Heart right ventricle (tissue), 16 donors: ENCODE measurements around the gene SYCE1. TPM values are rescaled to one million over a fixed set of nuclear protein-coding genes. Genes with fewer than 3 reads are reported as not detected.
"Not testable (repeated sequence)": the region's sequence is repeated elsewhere in the genome, so short reads cannot be mapped to it uniquely, and the experiment has no call there.

Experiments
- ATAC-seq, 8 donors: fragments of 200-7000 bp; cut with Tn5 transposase; one replicate each; pipeline ENCODE4 v1.9.1; 2020; ENCODE audit warnings: mild to moderate bottlenecking in 8 of 8, moderate library complexity in 8 of 8, moderate number of reproducible peaks in 1 of 8
- DNase-seq, 2 donors: peaks; one replicate each; pipeline ENCODE4 v3.0.0-alpha.2; 2020
- H3K27ac ChIP-seq, 10 donors: fragments of 200-600 bp; sonication (generic) in 2 of 10; one replicate each; pipeline versions ENCODE4 v1.5.0 to v1.8.0; 2020 to 2022; ENCODE audit warnings: mild to moderate bottlenecking in 3 of 10
- H3K27me3 ChIP-seq, 7 donors: fragments of 200-600 bp; one replicate each; pipeline ENCODE4 v1.8.0; 2021 to 2022; ENCODE audit warnings: mild to moderate bottlenecking in 2 of 7
- H3K36me3 ChIP-seq, 9 donors: fragments of 200-600 bp; sonication (generic) in 1 of 9; one replicate each; pipeline versions ENCODE4 v1.5.0 to v1.8.0; 2020 to 2022; ENCODE audit warnings: mild to moderate bottlenecking in 2 of 9
- H3K4me1 ChIP-seq, 9 donors: fragments of 200-600 bp; sonication (generic) in 1 of 9; one replicate each; pipeline versions ENCODE4 v1.5.0 to v1.8.0; 2020 to 2022; ENCODE audit warnings: mild to moderate bottlenecking in 4 of 9
- H3K4me3 ChIP-seq, 10 donors: fragments of 200-600 bp; sonication (generic) in 2 of 10; one replicate each; pipeline versions ENCODE4 v1.5.0 to v1.8.0; 2020 to 2022; ENCODE audit warnings: mild to moderate bottlenecking in 7 of 10, moderate library complexity in 2 of 10
- H3K9me3 ChIP-seq, 11 donors: fragments of 200-600 bp in 10 of 11; sonication (generic) in 2 of 11; one replicate each; pipeline versions ENCODE4 v1.5.0 to v1.8.0; 2013 to 2022; ENCODE audit warnings: mild to moderate bottlenecking in 2 of 11, control low read depth in 1 of 11, moderate library complexity in 1 of 11
- CTCF ChIP-seq, 9 donors: fragments of 200-600 bp; sonication (generic) in 2 of 9; IDR thresholded peaks; one replicate each; pipeline versions ENCODE4 v1.5.0 to v1.8.0; 2021 to 2022; ENCODE audit warnings: antibody characterized with exemption in 9 of 9, mild to moderate bottlenecking in 5 of 9, moderate library complexity in 1 of 9
- WGBS, 2 donors: extraction: QIAGEN DNeasy Blood & Tissue Kit; methylation state at CpG; one replicate each; pipeline ENCODE4 v1.1.7; 2013; ENCODE audit warnings: inconsistent platforms in 1 of 2; 5-methylcytosine and 5-hydroxymethylcytosine counted together
- intact Hi-C, 10 donors: fragments of 100-400 bp; cut with DNase I; formaldehyde crosslinking; loops; one replicate each; pipeline versions ENCODE4 v1.11.1 to v1.14.2; 2022
- polyA plus RNA-seq, 2 donors: library from polyadenylated mRNA; stranded (reverse); fragments of 200-250 nt; gene quantifications; one replicate each; pipeline ENCODE4 v1.2.3, GENCODE V29; 2013
- total RNA-seq, 10 donors: library from RNA; stranded (reverse); fragmentation: NEBNext Ultra II Directional in 3 of 10; extraction: Animal tissue kit (Norgen Biotek cat#: 25700) in 3 of 10; gene quantifications; one replicate each; pipeline versions ENCODE4 v1.2.1 to v1.2.4, GENCODE V29; 2021 to 2023
- donor health status: Arrhythmogenic right ventricular cardiomyopathy.
- donor health status: ischemic (EF 13 %, LVEDD 7.1; RV severe dilation, severe dysfunction).
- donor health status: healthy with polysubstance abuse.
- donor health status: DM: no; HTN: yes; CAD: no.
- donor health status: DM: no; HTN: no; CAD: no.
- donor health status: ischemic (EF 25% LVEDD 6.9; RV normal size, moderate dysfunction).
- donor health status: ischemic (EF 25% LVEDD 5.7; RV mildly dilated, moderate dysfunction).
- donor health status: healthy.
- donor health status: DM: yes; HTN: yes; CAD: no.
- donor health status: Ischemic cardiomyopathy.
- donor health status: ischemic (EF 35%, LVEDD 5.7; RV mildly dilated, moderate dysfunction).
- donor health status: nonischemic (EF 11% LVEDD 7.7; RV severe dilation, severe dysfunction).
- donor health status: DM: yes; HTN: yes; CAD: no.
- donor health status: PGD.
- donor health status: ischemic (EF 29% LVEDD 5.4; RV normal size, mild dysfunction).
- donor health status: nonischemic (EF 23%, LVEDD 6.1; RV moderate dilation, normal function).

The SYCE1 gene
- total and polyA plus RNA-seq, 12 donors, result 0.16 to 1.9 (median 0.35) TPM; not detected in 5

- Histone ChIP-seq H3K4me3 (no peak overlapping the region), H3K36me3 (no peaks in the 10 kb centered on the region), H3K4me1 (no peaks in the 10 kb centered on the region), H3K27ac (no peak overlapping the region), H3K9me3 (peaks cover 0 to 10% (median 0%) of the 10 kb centered on the region in 11 donors), H3K27me3 (peaks cover 0 to 79% (median 47%) of the 10 kb centered on the region in 7 donors)
- no peak for DNase-seq
- peak; percentile 7 to 63 (median 56) for TF ChIP-seq CTCF (IDR thresholded peaks at IDR 0.05)
- intact Hi-C loops, result loop anchor here in 6 of 10 donors (5.0 kb wide), 4 partner anchors 172 to 297 kb away; no protein-coding TSS in a partner anchor
- 15 to 35% methylated on average over 3 of the region's 3 CpGs for WGBS, 2 donors
- ATAC-seq, result peak in 1 of 8 donors; percentile 33
Observed at GRCh38 chr10:133608855-133609254, 43.5 kb upstream of the SYCE1 start.

DNA sequence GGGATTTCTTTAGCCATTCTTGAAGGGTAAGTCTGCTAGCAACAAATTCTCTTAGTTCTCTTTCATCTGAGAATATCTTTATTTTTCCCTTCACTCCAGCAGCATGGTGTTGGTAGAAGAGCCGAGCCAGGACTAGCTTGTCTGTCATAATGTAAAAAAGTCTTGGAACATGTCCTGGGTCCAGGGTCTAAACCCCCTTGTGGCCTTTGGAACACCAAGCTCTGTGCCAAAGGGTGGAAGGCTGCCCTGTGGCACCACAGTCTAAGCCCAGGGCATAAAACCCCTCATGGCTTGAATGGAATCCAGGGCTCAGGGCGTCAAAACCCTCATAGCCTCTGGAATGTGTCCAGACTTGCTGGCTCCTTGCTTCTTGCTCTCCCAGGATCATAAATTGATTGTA is 38.1 kb upstream of the SYCE1 start:
- H3K27ac ChIP-seq, H3K4me1 ChIP-seq, ATAC-seq, H3K4me3 ChIP-seq, H3K36me3 ChIP-seq, DNase-seq, H3K9me3 ChIP-seq, intact Hi-C loops: not testable (repeated sequence)
- 70 to 77% methylated on average over 2 of the region's 2 CpGs for WGBS, 2 donors
- peaks cover 0 to 97% (median 80%) of the 10 kb centered on the region in 7 donors for H3K27me3 ChIP-seq

DNA sequence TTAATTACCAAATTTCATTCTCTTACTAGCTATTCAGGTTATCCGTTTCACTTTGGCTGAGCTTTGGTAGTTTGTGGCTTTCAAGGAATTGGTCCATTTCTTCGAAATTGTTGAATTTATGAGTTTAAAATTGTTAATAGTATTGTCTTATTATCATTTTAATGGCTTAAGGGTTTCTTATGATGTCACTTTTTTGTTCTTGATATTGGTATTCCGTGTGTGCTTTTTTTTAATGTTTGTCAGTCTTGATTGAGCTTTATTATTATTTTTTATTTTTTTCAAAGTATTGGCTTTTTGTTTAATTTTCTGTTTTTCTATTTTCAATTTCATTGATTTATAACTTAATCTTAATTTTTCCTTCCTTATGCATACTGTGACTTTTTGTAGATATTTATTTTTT is 35.3 kb upstream of the SYCE1 start:
- Histone ChIP-seq H3K4me3 (no peak overlapping the region), H3K4me1 (no peaks in the 10 kb centered on the region), H3K27me3 (peaks cover 0 to 94% (median 72%) of the 10 kb centered on the region in 7 donors), H3K27ac (no peak overlapping the region), H3K36me3 (no peaks in the 10 kb centered on the region), H3K9me3 (no peaks in the 10 kb centered on the region)
- intact Hi-C loops, result no loop called here
- no peak for TF ChIP-seq CTCF (IDR thresholded peaks at IDR 0.05)
- no peak for DNase-seq
- ATAC-seq, result no peak
- WGBS, 2 donors, result 44 to 51% methylated on average over 3 of the region's 3 CpGs

- H3K36me3 ChIP-seq, DNase-seq, H3K9me3 ChIP-seq, H3K4me1 ChIP-seq, H3K4me3 ChIP-seq, H3K27ac ChIP-seq, intact Hi-C loops, ATAC-seq: not testable (repeated sequence)
- 55 to 67% methylated on average over 8 of the region's 8 CpGs for WGBS, 2 donors
- peaks cover 0 to 86% (median 67%) of the 10 kb centered on the region in 7 donors for H3K27me3 ChIP-seq
Observed at GRCh38 chr10:133599869-133600268, 34.5 kb upstream of the SYCE1 start.

GRCh38 chr10:133592716-133593115 is 27.3 kb upstream of the SYCE1 start:
- Histone ChIP-seq H3K27me3 (peaks cover 0 to 77% (median 46%) of the 10 kb centered on the region in 7 donors), H3K9me3 (no peaks in the 10 kb centered on the region)
- WGBS, 2 donors, result 63 to 73% methylated on average over 6 of the region's 6 CpGs

More at GRCh38 chr10:133592716-133593115, 27.3 kb upstream of the SYCE1 start:
- no peaks in the 10 kb centered on the region for H3K36me3 ChIP-seq
- no peaks in the 10 kb centered on the region for H3K4me1 ChIP-seq
- no peak overlapping the region for H3K27ac ChIP-seq
- intact Hi-C loops, result no loop called here
- no peak overlapping the region for H3K4me3 ChIP-seq
- no peak for DNase-seq
- no peak for TF ChIP-seq CTCF (IDR thresholded peaks at IDR 0.05)
- no peak for ATAC-seq
